H1 (cell line): Measurements from ENCODE around the gene CPHXL2. TPM values are rescaled to one million over a fixed set of nuclear protein-coding genes. Genes with fewer than 3 reads are reported as not detected.

ENCODE experiments used
- CTCF ChIA-PET: fragments of 300-600 bp; sonication (Branson Sonifier 250); formaldehyde crosslinking; loops from one replicate; lab custom pipeline; 2021; ENCODE audit not compliant: partially characterized antibody; lab: Charles Lee
- POLR2A ChIA-PET: fragments of 300-600 bp; sonication (Branson Sonifier 250); formaldehyde crosslinking; loops from one replicate; lab custom pipeline; 2021; ENCODE audit warnings: inconsistent platforms; ENCODE audit not compliant: partially characterized antibody; lab: Charles Lee
- DNase-seq, 2 experiments: peaks; one replicate each; pipeline versions ENCODE4 v3.0.0 to v3.0.0-alpha.2; 2010 to 2022; ENCODE audit warnings: low spot score in 2 of 2, low read depth in 1 of 2, mixed read lengths in 1 of 2
- FAIRE-seq: peaks from 2 replicates; lab custom pipeline; 2011; peaks lifted over from hg19 to GRCh38; lab: Jason Lieb, UNC
- H2AFZ ChIP-seq: 2 replicates; pipeline ENCODE4 v1.8.1; 2012; ENCODE audit warnings: low read length, inconsistent platforms
- H2AK5ac ChIP-seq: 2 replicates; pipeline ENCODE4 v1.6.1; 2013; ENCODE audit warnings: low read depth, low read length
- H2BK120ac ChIP-seq: replicated peaks from 2 replicates; pipeline ENCODE3; 2013; ENCODE audit warnings: low read depth, low read length, inconsistent platforms
- H2BK12ac ChIP-seq: 2 replicates; pipeline ENCODE4 v1.6.1; 2013; ENCODE audit warnings: low read depth, low read length
- H2BK15ac ChIP-seq: 2 replicates; pipeline ENCODE4 v1.6.1; 2013; ENCODE audit warnings: low read length
- H2BK20ac ChIP-seq: 2 replicates; pipeline ENCODE4 v1.6.1; 2013; ENCODE audit warnings: low read length
- H2BK5ac ChIP-seq: 2 replicates; pipeline ENCODE4 v1.6.1; 2013; ENCODE audit warnings: low read depth, low read length
- H3K14ac ChIP-seq: 2 replicates; pipeline ENCODE4 v1.6.1; 2013; ENCODE audit warnings: inconsistent platforms; ENCODE audit not compliant: insufficient read length
- H3K18ac ChIP-seq: 2 replicates; pipeline ENCODE4 v1.6.1; 2013; ENCODE audit warnings: low read length; ENCODE audit errors: extremely low read depth
- H3K23ac ChIP-seq: 2 replicates; pipeline ENCODE4 v1.6.1; 2013; ENCODE audit warnings: inconsistent platforms; ENCODE audit not compliant: insufficient read length
- H3K23me2 ChIP-seq: 2 replicates; pipeline ENCODE4 v1.6.1; 2013; ENCODE audit warnings: low read depth, low read length
- H3K27ac ChIP-seq: 2 replicates; pipeline ENCODE4 v1.6.1; 2011; ENCODE audit warnings: low read depth, low read length, inconsistent platforms
- H3K27me3 ChIP-seq, 4 experiments: replicated peaks in 1 of 4; 1 replicate in 1 of 4; 2 replicates in 3 of 4; pipeline versions ENCODE4 v1.6.1 to v1.8.1; 2011 to 2013; ENCODE audit warnings: low read length in 3 of 4, mild to moderate bottlenecking in 3 of 4, inconsistent platforms in 2 of 4, mixed read lengths in 2 of 4, moderate library complexity in 1 of 4; ENCODE audit not compliant: control insufficient read depth in 3 of 4, insufficient read depth in 3 of 4; ENCODE audit errors: extremely low read depth in 1 of 4
- H3K36me3 ChIP-seq, 4 experiments: 2 replicates each; pipeline versions ENCODE4 v1.6.1 to v1.8.1; 2011 to 2013; ENCODE audit warnings: mild to moderate bottlenecking in 4 of 4, low read length in 3 of 4, moderate library complexity in 2 of 4, control low read depth in 1 of 4, inconsistent platforms in 1 of 4; ENCODE audit not compliant: insufficient read depth in 4 of 4, control insufficient read depth in 2 of 4
- H3K4ac ChIP-seq: replicated peaks from 2 replicates; pipeline ENCODE3; 2013; ENCODE audit warnings: low read length, low read depth, mixed read lengths, inconsistent platforms; ENCODE audit not compliant: insufficient read length
- H3K4me1 ChIP-seq, 4 experiments: replicated peaks in 1 of 4; 1 replicate in 1 of 4; 2 replicates in 3 of 4; pipeline versions ENCODE4 v1.6.1 to v1.8.1; 2011 to 2013; ENCODE audit warnings: low read length in 3 of 4, inconsistent platforms in 2 of 4, mixed read lengths in 1 of 4; ENCODE audit not compliant: insufficient read depth in 4 of 4, control insufficient read depth in 3 of 4
- H3K4me2 ChIP-seq, 2 experiments: 2 replicates each; pipeline versions ENCODE4 v1.6.1 to v1.8.1; 2011 to 2013; ENCODE audit warnings: low read depth in 2 of 2, low read length in 2 of 2, control low read depth in 1 of 2, inconsistent platforms in 1 of 2, mild to moderate bottlenecking in 1 of 2; ENCODE audit not compliant: insufficient read depth in 1 of 2
- H3K4me3 ChIP-seq, 4 experiments: fragments of 200-600, 300-600 bp in 1 of 4; sonication (generic), shearing (Covaris generic), sonication (Bioruptor Twin) in 1 of 4; 2 replicates each; pipeline versions ENCODE4 v1.5.1 to v1.8.1; 2011 to 2016; ENCODE audit warnings: low read length in 4 of 4, low read depth in 3 of 4, control low read depth in 2 of 4, inconsistent platforms in 2 of 4, mild to moderate bottlenecking in 2 of 4, mixed read lengths in 1 of 4, moderate library complexity in 1 of 4; ENCODE audit not compliant: insufficient read depth in 2 of 4; ENCODE audit errors: extremely low read depth in 1 of 4
- H3K56ac ChIP-seq: replicated peaks from 2 replicates; pipeline ENCODE3; 2013; ENCODE audit warnings: low read depth, mild to moderate bottlenecking, mixed read lengths, low read length, inconsistent platforms; ENCODE audit not compliant: insufficient read length
- H3K79me1 ChIP-seq: 2 replicates; pipeline ENCODE4 v1.6.1; 2013; ENCODE audit warnings: low read depth, low read length, control low read depth
- H3K79me2 ChIP-seq, 2 experiments: 2 replicates each; pipeline versions ENCODE4 v1.6.1 to v1.8.1; 2012 to 2013; ENCODE audit warnings: low read length in 2 of 2, mild to moderate bottlenecking in 2 of 2, inconsistent platforms in 1 of 2; ENCODE audit not compliant: insufficient read depth in 2 of 2, control insufficient read depth in 1 of 2
- H3K9ac ChIP-seq, 4 experiments: replicated peaks in 1 of 4; 1 replicate in 1 of 4; 2 replicates in 3 of 4; pipeline versions ENCODE4 v1.6.1 to v1.8.1; 2011 to 2013; ENCODE audit warnings: low read depth in 3 of 4, low read length in 3 of 4, control low read depth in 2 of 4, mild to moderate bottlenecking in 2 of 4, moderate library complexity in 2 of 4, inconsistent platforms in 1 of 4; ENCODE audit errors: extremely low read depth in 1 of 4
- H3K9me3 ChIP-seq, 2 experiments: 2 replicates each; pipeline versions ENCODE4 v1.6.1 to v1.8.1; 2012 to 2013; ENCODE audit warnings: mild to moderate bottlenecking in 2 of 2, moderate library complexity in 2 of 2, control low read depth in 1 of 2, inconsistent platforms in 1 of 2, low read depth in 1 of 2, low read length in 1 of 2, mixed read lengths in 1 of 2; ENCODE audit not compliant: insufficient read depth in 2 of 2
- H4K20me1 ChIP-seq, 2 experiments: replicated peaks in 1 of 2; 2 replicates each; pipeline versions ENCODE3 to v1.8.1; 2011 to 2013; ENCODE audit warnings: inconsistent platforms in 2 of 2, low read length in 2 of 2, mild to moderate bottlenecking in 1 of 2; ENCODE audit not compliant: insufficient read depth in 2 of 2, control insufficient read depth in 1 of 2
- H4K5ac ChIP-seq: 2 replicates; pipeline ENCODE4 v1.6.1; 2013; ENCODE audit warnings: low read length, low read depth, mixed read lengths, inconsistent platforms; ENCODE audit not compliant: insufficient read length
- H4K8ac ChIP-seq: 2 replicates; pipeline ENCODE4 v1.8.0; 2013; ENCODE audit warnings: mild to moderate bottlenecking, moderate library complexity, low read length, inconsistent platforms; ENCODE audit not compliant: insufficient read depth; ENCODE audit errors: extremely low read depth
- H4K91ac ChIP-seq: replicated peaks from 2 replicates; pipeline ENCODE3; 2013; ENCODE audit warnings: low read length, mixed read lengths, inconsistent platforms; ENCODE audit not compliant: insufficient read length
- ASH2L ChIP-seq: fragments of 200-600, 300-600 bp; sonication (generic); IDR thresholded peaks from one replicate; pipeline ENCODE4 v1.7.1; 2017; ENCODE audit warnings: low read length
- HDAC6 ChIP-seq: IDR thresholded peaks from one replicate; pipeline ENCODE4 v1.7.1; 2012; ENCODE audit warnings: low read depth, mild to moderate bottlenecking, inconsistent platforms, low read length, moderate library complexity
- RBBP5 ChIP-seq: IDR thresholded peaks from 2 replicates; pipeline ENCODE4 v1.7.1; 2012; ENCODE audit warnings: low read depth, mild to moderate bottlenecking, inconsistent platforms, low read length, moderate library complexity, borderline replicate concordance
- RXRA ChIP-seq: IDR thresholded peaks from 2 replicates; pipeline ENCODE4 v1.6.1; 2011; ENCODE audit warnings: low read depth, mild to moderate bottlenecking, low read length, moderate library complexity; ENCODE audit not compliant: insufficient read depth
- SIN3A ChIP-seq, 2 experiments: IDR thresholded peaks in 1 of 2; conservative IDR thresholded peaks in 1 of 2; 2 replicates each; pipeline ENCODE4 v1.6.1; 2011 to 2012; ENCODE audit warnings: low read length in 2 of 2, improper control_type of control experiment in 1 of 2, low read depth in 1 of 2, mild to moderate bottlenecking in 1 of 2
- SUZ12 ChIP-seq: fragments of 200-600 bp; sonication (generic); IDR thresholded peaks from 2 replicates; pipeline ENCODE4 v1.6.1; 2012; ENCODE audit warnings: mild to moderate bottlenecking, inconsistent platforms, low read length, moderate library complexity, mixed read lengths
- TBP ChIP-seq: IDR thresholded peaks from 2 replicates; pipeline ENCODE4 v1.6.1; 2011; ENCODE audit warnings: low read depth, low read length, improper control_type of control experiment
- TCF12 ChIP-seq: IDR thresholded peaks from 2 replicates; pipeline ENCODE4 v1.6.1; 2011; ENCODE audit warnings: low read depth, mild to moderate bottlenecking, low read length
- TEAD4 ChIP-seq: IDR thresholded peaks from 2 replicates; pipeline ENCODE4 v1.6.1; 2012; ENCODE audit warnings: low read depth, low read length, inconsistent platforms, mixed read lengths
- WGBS, 2 experiments: shearing (Covaris generic) in 1 of 2; methylation state at CpG; one replicate each; pipeline versions ENCODE4 v1.1.6 to v1.1.7; 2013 to 2015; ENCODE audit warnings: low lambda C conversion rate in 2 of 2, mixed read lengths in 2 of 2, inconsistent platforms in 1 of 2, low coverage in 1 of 2, missing lambda C conversion rate in 1 of 2; ENCODE audit not compliant: insufficient replicate concordance in 2 of 2, insufficient coverage in 1 of 2, insufficient read length in 1 of 2; ENCODE audit errors: extremely low coverage in 1 of 2, missing lambda C conversion rate in 1 of 2; 5-methylcytosine and 5-hydroxymethylcytosine counted together
- polyA plus RNA-seq, 7 experiments: library from polyadenylated mRNA; depleted of rRNA in 3 of 7; stranded (reverse) in 5 of 7; unstranded in 2 of 7; fragments of >200 nt in 5 of 7; fragments of 200-250 nt in 2 of 7; gene quantifications; 1 replicate in 5 of 7; 2 replicates in 1 of 7; 4 replicates in 1 of 7; pipeline versions ENCODE4 v1.2.1 to v1.2.3, GENCODE V29; 2011 to 2013; ENCODE audit warnings: missing spikeins in 2 of 7, mixed read lengths in 2 of 7
- total RNA-seq: library from RNA; stranded (reverse); fragmentation: NEBNext Ultra II Directional; extraction: Animal tissue kit (Norgen Biotek cat#: 25700); gene quantifications from 2 replicates; pipeline ENCODE4 v1.2.1, GENCODE V29; 2021
- TF ChIP-seq, protein P1 (sequence below): IDR thresholded peaks from 2 replicates; pipeline ENCODE4 v1.6.1; 2012; ENCODE audit warnings: inconsistent platforms

CPHXL2 gene
- total and polyA plus RNA-seq, 2 of the 8 experiments (the other 6 are each of a cell fraction or from before 2014, with no cell fraction given) = not detected

- CTCF ChIA-PET = no interaction called here
- no peak within 1 kb of the TSS for H3K56ac ChIP-seq
- no peak within 1 kb of the TSS for H2AK5ac ChIP-seq
These were observed 24.6 kb upstream of the CPHXL2 start, which contains the start of gene DUXB for GRCh38 chr16:75701361-75701760. DUXB (minus strand) TSS chr16:75701461; CDS start chr16:75701418, 43 bp downstream.

More at GRCh38 chr16:75701361-75701760, 24.6 kb upstream of the CPHXL2 start, which contains the start of gene DUXB:
- H3K27ac ChIP-seq = no peak within 1 kb of the TSS
- no peak within 1 kb of the TSS for H2BK5ac ChIP-seq
- POLR2A ChIA-PET = interaction anchor here (0.6 kb wide), 2 partner anchors 42 to 425 kb away, joined by 3 to 7 read pairs; no protein-coding TSS in a partner anchor
- H2BK12ac ChIP-seq = no peak within 1 kb of the TSS
- no peak within 1 kb of the TSS for H3K23ac ChIP-seq
- H3K9ac ChIP-seq = no peak within 1 kb of the TSS
- H3K14ac ChIP-seq = no peak within 1 kb of the TSS
- no peak within 1 kb of the TSS for H2BK20ac ChIP-seq
- H3K4ac ChIP-seq = no peak within 1 kb of the TSS
- H3K23me2 ChIP-seq = no peaks in the 10 kb centered on the region
- no peak within 1 kb of the TSS for H3K18ac ChIP-seq
- H3K27me3 ChIP-seq = no peaks in the 10 kb centered on the region
- no peak within 1 kb of the TSS for H2AFZ ChIP-seq
- WGBS, 2 experiments = 88% methylated on average over 5 of the region's 5 CpGs; no CpG with 5 or more reads in 1 of the 2 experiments
- H4K5ac ChIP-seq = no peak within 1 kb of the TSS
- H3K9me3 ChIP-seq = no peaks in the 10 kb centered on the region
- H3K79me2 ChIP-seq = no peaks in the 10 kb centered on the region
- FAIRE-seq (no peak), DNase-seq (no peak)
- no peaks in the 10 kb centered on the region for H3K79me1 ChIP-seq
- no peak within 1 kb of the TSS for H3K4me2 ChIP-seq
- no peak within 1 kb of the TSS for H3K4me3 ChIP-seq
- no peak within 1 kb of the TSS for H2BK120ac ChIP-seq
- no peaks in the 10 kb centered on the region for H3K36me3 ChIP-seq
- H4K91ac ChIP-seq = no peak within 1 kb of the TSS
- no peak within 1 kb of the TSS for H4K8ac ChIP-seq
- TF ChIP-seq TCF12 (no peak), HDAC6 (no peak), SIN3A (conservative IDR thresholded peaks at IDR 0.05 in 1 of 2, IDR thresholded peaks at IDR 0.05 in 1 of 2; ENCODE audit: low read depth in 1 of 2, low read length in 2 of 2) (no peak), RXRA (no peak), ASH2L (no peak), TBP (no peak), SUZ12 (no peak), TEAD4 (no peak), RBBP5 (no peak)
- TF ChIP-seq, protein P1, sequence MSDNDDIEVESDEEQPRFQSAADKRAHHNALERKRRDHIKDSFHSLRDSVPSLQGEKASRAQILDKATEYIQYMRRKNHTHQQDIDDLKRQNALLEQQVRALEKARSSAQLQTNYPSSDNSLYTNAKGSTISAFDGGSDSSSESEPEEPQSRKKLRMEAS = no peak
- H2BK15ac ChIP-seq = no peak within 1 kb of the TSS
- H3K4me1 ChIP-seq = no peaks in the 10 kb centered on the region; a peak in 1 of 7 replicates
- H4K20me1 ChIP-seq = no peaks in the 10 kb centered on the region
